Lower leg skin (tissue), 3 donors: ENCODE results near the gene DKC1.

Experiments
- CTCF ChIP-seq, 3 donors: fragments of 450-650 bp; IDR thresholded peaks; one replicate each; pipeline ENCODE4 v1.5.1; 2016; ENCODE audit warnings: antibody characterized with exemption in 3 of 3, mild to moderate bottlenecking in 3 of 3, moderate library complexity in 2 of 3
- POLR2A ChIP-seq, 2 donors: fragments of 450-650 bp; IDR thresholded peaks; one replicate each; pipeline ENCODE4 v1.6.1; 2016 to 2017; ENCODE audit warnings: antibody characterized with exemption in 2 of 2, mild to moderate bottlenecking in 1 of 2, moderate library complexity in 1 of 2

GRCh38 chrX:154774622-154775021 is 12.0 kb downstream of the DKC1 start:
- TF ChIP-seq POLR2A (IDR thresholded peaks at IDR 0.05) (no peak), CTCF (IDR thresholded peaks at IDR 0.05) (no peak)
